IMR-90 (cell line): Measurements from ENCODE around the gene ZNF341.

Experiments used
- ELK1 ChIP-seq: fragments of 150-350 bp; IDR thresholded peaks from 2 replicates; pipeline ENCODE4 v1.6.1; 2016; ENCODE audit warnings: low read depth, mild to moderate bottlenecking, low read length, moderate library complexity, borderline replicate concordance
- POLR2A ChIP-seq: IDR thresholded peaks from 2 replicates; pipeline ENCODE4 v1.6.1; 2012; ENCODE audit warnings: mild to moderate bottlenecking, low read depth, low read length
- RAD21 ChIP-seq: IDR thresholded peaks from 2 replicates; pipeline ENCODE4 v1.6.1; 2012; ENCODE audit warnings: low read length, improper control_type of control experiment
- RFX5 ChIP-seq: IDR thresholded peaks from 2 replicates; pipeline ENCODE4 v1.8.0; 2012; ENCODE audit warnings: low read depth, mild to moderate bottlenecking, low read length, moderate library complexity
- USF2 ChIP-seq: fragments of 150-350 bp; IDR thresholded peaks from 2 replicates; pipeline ENCODE4 v1.6.1; 2017; ENCODE audit warnings: mild to moderate bottlenecking, antibody characterized with exemption, low read length, low read depth
- TF ChIP-seq, protein P1 (sequence below): conservative IDR thresholded peaks from 2 replicates; pipeline ENCODE4 v1.5.1; 2012; ENCODE audit warnings: mild to moderate bottlenecking, low read depth, low read length, improper control_type of control experiment

GRCh38 chr20:33688938-33689424, 42.8 kb upstream of the ZNF341 start:
- TF ChIP-seq USF2 (no peak), ELK1 (no peak), RAD21 (no peak), POLR2A (no peak), RFX5 (no peak)
- TF ChIP-seq, protein P1, sequence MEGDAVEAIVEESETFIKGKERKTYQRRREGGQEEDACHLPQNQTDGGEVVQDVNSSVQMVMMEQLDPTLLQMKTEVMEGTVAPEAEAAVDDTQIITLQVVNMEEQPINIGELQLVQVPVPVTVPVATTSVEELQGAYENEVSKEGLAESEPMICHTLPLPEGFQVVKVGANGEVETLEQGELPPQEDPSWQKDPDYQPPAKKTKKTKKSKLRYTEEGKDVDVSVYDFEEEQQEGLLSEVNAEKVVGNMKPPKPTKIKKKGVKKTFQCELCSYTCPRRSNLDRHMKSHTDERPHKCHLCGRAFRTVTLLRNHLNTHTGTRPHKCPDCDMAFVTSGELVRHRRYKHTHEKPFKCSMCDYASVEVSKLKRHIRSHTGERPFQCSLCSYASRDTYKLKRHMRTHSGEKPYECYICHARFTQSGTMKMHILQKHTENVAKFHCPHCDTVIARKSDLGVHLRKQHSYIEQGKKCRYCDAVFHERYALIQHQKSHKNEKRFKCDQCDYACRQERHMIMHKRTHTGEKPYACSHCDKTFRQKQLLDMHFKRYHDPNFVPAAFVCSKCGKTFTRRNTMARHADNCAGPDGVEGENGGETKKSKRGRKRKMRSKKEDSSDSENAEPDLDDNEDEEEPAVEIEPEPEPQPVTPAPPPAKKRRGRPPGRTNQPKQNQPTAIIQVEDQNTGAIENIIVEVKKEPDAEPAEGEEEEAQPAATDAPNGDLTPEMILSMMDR, result no peak
